Measurements from ENCODE around the gene LRP1B.
"Not testable (repeated sequence)": the region's sequence is repeated elsewhere in the genome, so short reads cannot be mapped to it uniquely, and the experiment has no call there.

LRP1B gene

DNA sequence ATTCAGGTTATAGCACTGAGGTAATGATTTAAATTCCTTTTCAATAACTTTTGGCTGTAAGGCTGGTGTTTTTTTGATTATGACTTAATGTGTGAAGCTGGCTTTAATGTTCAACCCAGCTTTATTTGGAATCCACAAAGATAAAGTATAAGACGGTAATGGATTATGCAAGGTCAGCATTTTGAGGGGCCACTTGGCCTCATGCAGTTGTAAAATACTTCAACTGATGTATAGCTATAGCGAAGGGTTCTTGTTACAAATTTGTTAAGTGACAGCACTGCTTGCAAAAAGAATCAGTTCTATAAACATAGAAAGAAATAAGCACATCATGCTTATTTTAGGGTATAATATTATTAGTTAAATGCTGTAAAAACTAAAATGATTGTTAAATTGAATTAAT is 36.6 kb downstream of the LRP1B start:
- in situ Hi-C loops (cut with MboI; ENCODE audit: low sequenced_read_pairs) = no loop called here
- no peaks in the 10 kb centered on the region for H3K4me1 ChIP-seq

DNA sequence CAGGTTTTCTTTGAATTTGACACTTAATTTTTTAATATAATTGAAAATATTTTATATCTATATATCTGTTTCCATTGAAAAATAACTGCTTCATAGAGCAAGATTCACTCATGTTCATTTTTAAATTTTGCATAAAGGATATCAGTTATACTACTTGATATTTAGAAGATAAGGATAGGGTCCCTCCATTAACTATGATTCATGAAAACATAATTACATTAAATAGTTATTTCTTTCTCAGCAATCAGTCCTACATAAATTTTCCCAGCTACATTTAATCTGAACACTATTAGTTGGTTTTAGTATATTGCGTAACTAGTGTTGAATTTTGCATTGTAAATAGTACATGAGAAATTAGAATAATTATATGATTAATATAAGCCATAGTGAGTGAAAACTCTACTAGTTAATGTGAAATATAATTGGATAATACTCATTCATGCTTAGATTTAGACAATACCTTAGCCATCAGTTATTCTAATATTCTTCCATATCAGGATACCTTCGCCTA is 42.7 kb downstream of the LRP1B start:
- Histone ChIP-seq H3K36me3 (replicated peaks) (no peaks in the 10 kb centered on the region), H3K27me3 (ENCODE audit: low read depth) (no peaks in the 10 kb centered on the region), H3K4me3 (no peak overlapping the region), H3K9me3 (no peaks in the 10 kb centered on the region), H3K4me1 (no peaks in the 10 kb centered on the region)
- DNase-seq (ENCODE audit: low spot score in 2 of 2) = no peak
- in situ Hi-C loops (cut with MboI; ENCODE audit: low sequenced_read_pairs) = no loop called here

More for the DNA sequence above, 36.6 kb downstream of the LRP1B start:
- Histone ChIP-seq H3K4me3 (no peak overlapping the region), H3K27me3 (ENCODE audit: low read depth) (no peaks in the 10 kb centered on the region), H3K36me3 (replicated peaks) (no peaks in the 10 kb centered on the region), H3K9me3 (no peaks in the 10 kb centered on the region)
- no peak for DNase-seq (ENCODE audit: low spot score in 2 of 2)

- H3K4me3 ChIP-seq; H3K36me3 ChIP-seq (replicated peaks); DNase-seq (ENCODE audit: low spot score in 2 of 2); in situ Hi-C loops (cut with MboI; ENCODE audit: low sequenced_read_pairs); H3K27me3 ChIP-seq (ENCODE audit: low read depth); H3K9me3 ChIP-seq; H3K4me1 ChIP-seq: not testable (repeated sequence)
Observed at GRCh38 chr2:142087585-142087984, 43.2 kb downstream of the LRP1B start.

GRCh38 chr2:142082368-142082767 is 48.4 kb downstream of the LRP1B start:
- no peaks in the 10 kb centered on the region for H3K27me3 ChIP-seq (ENCODE audit: low read depth)
- H3K9me3 ChIP-seq = no peaks in the 10 kb centered on the region

DNA sequence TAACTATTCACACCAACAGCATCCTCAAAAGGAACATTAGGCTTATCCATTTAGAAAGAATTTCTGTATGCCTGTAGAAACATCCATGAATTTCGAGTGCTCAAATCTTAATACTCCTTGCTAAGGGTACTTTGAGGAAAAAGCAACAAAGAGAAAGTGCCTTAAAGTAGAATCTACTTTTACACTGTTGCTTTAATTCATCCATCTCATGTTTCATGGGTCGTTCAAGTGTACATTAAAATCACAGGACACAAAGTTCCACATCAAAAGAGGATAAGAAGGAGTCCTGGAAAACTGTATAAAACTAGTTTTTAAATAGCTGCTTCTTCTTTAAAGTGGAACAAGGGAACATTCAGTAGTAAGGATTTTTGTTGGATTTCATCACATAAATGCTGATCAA is 54.5 kb downstream of the LRP1B start:
- no peaks in the 10 kb centered on the region for H3K27me3 ChIP-seq (ENCODE audit: low read depth)
- H3K4me3 ChIP-seq = no peak overlapping the region
- H3K9me3 ChIP-seq = no peaks in the 10 kb centered on the region; the same call in 1 of the 2 replicates
- no peaks in the 10 kb centered on the region for H3K36me3 ChIP-seq (replicated peaks)
- no peak for DNase-seq (ENCODE audit: low spot score in 2 of 2)
- peaks cover 15% of the 10 kb centered on the region for H3K4me1 ChIP-seq
- in situ Hi-C loops (cut with MboI; ENCODE audit: low sequenced_read_pairs) = no loop called here

More at GRCh38 chr2:142082368-142082767, 48.4 kb downstream of the LRP1B start:
- no peak overlapping the region for H3K4me3 ChIP-seq
- H3K36me3 ChIP-seq (replicated peaks) = no peaks in the 10 kb centered on the region
- no peak for DNase-seq (ENCODE audit: low spot score in 2 of 2)
- in situ Hi-C loops (cut with MboI; ENCODE audit: low sequenced_read_pairs) = no loop called here
- H3K4me1 ChIP-seq = no peaks in the 10 kb centered on the region

GRCh38 chr2:142075826-142076225 is 55.0 kb downstream of the LRP1B start:
- Histone ChIP-seq H3K4me3 (no peak overlapping the region), H3K36me3 (replicated peaks) (no peaks in the 10 kb centered on the region), H3K9me3 (no peaks in the 10 kb centered on the region; the same call in 1 of the 2 replicates), H3K4me1 (peaks cover 15% of the 10 kb centered on the region), H3K27me3 (ENCODE audit: low read depth) (no peaks in the 10 kb centered on the region)
- DNase-seq (ENCODE audit: low spot score in 2 of 2) = peak; percentile 34 to 69
- in situ Hi-C loops (cut with MboI; ENCODE audit: low sequenced_read_pairs) = no loop called here

- in situ Hi-C loops (cut with MboI; ENCODE audit: low sequenced_read_pairs) = no loop called here
- Histone ChIP-seq H3K36me3 (replicated peaks) (no peaks in the 10 kb centered on the region), H3K27me3 (ENCODE audit: low read depth) (no peaks in the 10 kb centered on the region), H3K4me3 (no peak overlapping the region), H3K4me1 (no peaks in the 10 kb centered on the region), H3K9me3 (no peaks in the 10 kb centered on the region)
- DNase-seq (ENCODE audit: low spot score in 2 of 2) = no peak
Observed at GRCh38 chr2:142069251-142069888, 61.4 kb downstream of the LRP1B start.

DNA sequence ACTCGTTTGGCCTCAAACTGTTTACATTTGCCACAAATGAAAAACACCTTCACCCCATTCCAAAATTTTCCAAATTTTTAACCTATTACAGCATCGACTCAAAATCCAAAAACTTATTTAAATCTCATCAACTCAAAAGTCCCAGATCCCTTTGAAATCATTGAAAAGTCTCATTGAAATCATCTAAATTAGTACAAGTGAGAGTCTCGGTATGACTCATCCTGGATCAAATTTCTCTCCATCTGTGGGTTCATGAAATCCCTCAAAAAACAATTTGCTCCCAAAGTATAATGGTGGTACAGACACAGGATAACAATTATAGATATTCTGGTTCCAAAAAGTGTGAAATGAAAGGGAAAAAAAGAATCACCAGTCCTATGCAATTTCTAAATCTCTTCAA is 65.1 kb downstream of the LRP1B start:
- Histone ChIP-seq H3K9me3 (no peaks in the 10 kb centered on the region), H3K4me3 (no peak overlapping the region), H3K4me1 (0 out of 2 replicates have a peak, but pooled peaks cover 4% of the 10 kb centered on the region), H3K27me3 (ENCODE audit: low read depth) (no peaks in the 10 kb centered on the region), H3K36me3 (replicated peaks) (no peaks in the 10 kb centered on the region)
- DNase-seq (ENCODE audit: low spot score in 2 of 2) = no peak
- in situ Hi-C loops (cut with MboI; ENCODE audit: low sequenced_read_pairs) = no loop called here

- Histone ChIP-seq H3K36me3 (replicated peaks) (no peaks in the 10 kb centered on the region), H3K9me3 (no peaks in the 10 kb centered on the region), H3K4me1 (0 out of 2 replicates have a peak, but pooled peaks cover 4% of the 10 kb centered on the region), H3K4me3 (no peak overlapping the region), H3K27me3 (ENCODE audit: low read depth) (no peaks in the 10 kb centered on the region)
- in situ Hi-C loops (cut with MboI; ENCODE audit: low sequenced_read_pairs) = no loop called here
- DNase-seq (ENCODE audit: low spot score in 2 of 2) = no peak
Observed at GRCh38 chr2:142065156-142065555, 65.7 kb downstream of the LRP1B start.

- no peak for DNase-seq (ENCODE audit: low spot score in 2 of 2)
- in situ Hi-C loops (cut with MboI; ENCODE audit: low sequenced_read_pairs) = no loop called here
- Histone ChIP-seq H3K4me1 (0 out of 2 replicates have a peak, but pooled peaks cover 4% of the 10 kb centered on the region), H3K27me3 (ENCODE audit: low read depth) (no peaks in the 10 kb centered on the region), H3K4me3 (no peak overlapping the region), H3K9me3 (no peaks in the 10 kb centered on the region), H3K36me3 (replicated peaks) (no peaks in the 10 kb centered on the region)
Observed at GRCh38 chr2:142061733-142062132, 69.1 kb downstream of the LRP1B start.

GRCh38 chr2:142058149-142058548 is 72.7 kb downstream of the LRP1B start:
- Histone ChIP-seq H3K4me3 (no peak overlapping the region), H3K4me1 (0 out of 2 replicates have a peak, but pooled peaks cover 4% of the 10 kb centered on the region), H3K36me3 (replicated peaks) (no peaks in the 10 kb centered on the region), H3K27me3 (ENCODE audit: low read depth) (no peaks in the 10 kb centered on the region), H3K9me3 (no peaks in the 10 kb centered on the region)
- in situ Hi-C loops (cut with MboI; ENCODE audit: low sequenced_read_pairs) = no loop called here
- DNase-seq (ENCODE audit: low spot score in 2 of 2) = no peak

GRCh38 chr2:142056784-142057183 is 74.0 kb downstream of the LRP1B start:
- Histone ChIP-seq H3K27me3 (ENCODE audit: low read depth) (no peaks in the 10 kb centered on the region), H3K4me3 (no peak overlapping the region)
- in situ Hi-C loops (cut with MboI; ENCODE audit: low sequenced_read_pairs) = no loop called here

DNA sequence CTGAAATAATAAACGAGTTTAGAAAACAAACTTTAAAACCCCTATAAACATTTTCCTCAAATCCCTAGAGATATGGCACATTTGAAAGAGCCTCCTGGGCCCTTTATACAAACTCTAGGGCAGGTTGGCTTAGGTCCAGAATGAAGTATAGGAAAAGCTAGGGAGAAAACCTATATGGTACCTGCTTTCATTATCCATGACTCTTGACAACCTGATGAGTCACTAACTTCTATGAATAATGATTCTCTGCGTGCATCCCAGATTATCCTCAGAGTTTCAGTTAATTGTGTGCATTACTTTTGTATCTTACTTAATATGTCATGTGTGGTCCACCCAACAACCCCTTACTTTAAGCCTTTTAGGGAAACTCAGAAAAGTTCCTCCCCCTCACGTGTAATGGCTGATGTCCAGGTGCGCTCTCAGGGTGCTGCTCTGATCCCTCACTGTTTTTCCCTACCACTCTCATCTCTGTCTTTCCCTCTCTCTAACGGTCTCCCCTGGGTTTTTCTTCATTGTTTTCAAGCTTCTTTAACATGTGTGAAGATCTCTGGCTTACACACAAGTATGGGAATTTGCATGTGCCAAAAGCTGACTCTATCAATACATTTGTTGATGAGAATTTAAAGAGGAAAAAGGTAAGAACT is 78.5 kb downstream of the LRP1B start:
- peaks cover 6% of the 10 kb centered on the region for H3K4me1 ChIP-seq
- peak in 1 of 2 experiments; percentile 7 for DNase-seq (ENCODE audit: low spot score in 2 of 2)
- H3K9me3 ChIP-seq = no peaks in the 10 kb centered on the region
- H3K36me3 ChIP-seq (replicated peaks) = no peaks in the 10 kb centered on the region
- no peak overlapping the region for H3K4me3 ChIP-seq
- in situ Hi-C loops (cut with MboI; ENCODE audit: low sequenced_read_pairs) = no loop called here
- H3K27me3 ChIP-seq (ENCODE audit: low read depth) = no peaks in the 10 kb centered on the region

More at GRCh38 chr2:142056784-142057183, 74.0 kb downstream of the LRP1B start:
- DNase-seq (ENCODE audit: low spot score in 2 of 2) = no peak
- Histone ChIP-seq H3K4me1 (peaks cover 8% of the 10 kb centered on the region), H3K36me3 (replicated peaks) (no peaks in the 10 kb centered on the region), H3K9me3 (no peaks in the 10 kb centered on the region)

GRCh38 chr2:142048581-142048980 is 82.2 kb downstream of the LRP1B start:
- no peak for DNase-seq (ENCODE audit: low spot score in 2 of 2)
- H3K4me1 ChIP-seq = peaks cover 12% of the 10 kb centered on the region
- no peaks in the 10 kb centered on the region for H3K27me3 ChIP-seq (ENCODE audit: low read depth)
- in situ Hi-C loops (cut with MboI; ENCODE audit: low sequenced_read_pairs) = no loop called here
- no peak overlapping the region for H3K4me3 ChIP-seq
- no peaks in the 10 kb centered on the region for H3K9me3 ChIP-seq
- no peaks in the 10 kb centered on the region for H3K36me3 ChIP-seq (replicated peaks)

Measured in HAP-1 (cell line).